ENCODE results near the gene PARN.

GRCh38 chr16:14602443-14602963 lies 27.6 kb downstream of the PARN start:
- TF ChIP-seq TCF7L2 (IDR thresholded peaks at IDR 0.05; ENCODE audit: borderline replicate concordance, low read depth, low read length) (no peak), KLF1 (tag by site-specific recombination; IDR thresholded peaks at IDR 0.05) (no peak), CTCF (tag by site-specific recombination; IDR thresholded peaks at IDR 0.05) (no peak), ZNF830 (tag by site-specific recombination; IDR thresholded peaks at IDR 0.05; ENCODE audit: low read depth) (no peak), YY1 (tag by site-specific recombination; IDR thresholded peaks at IDR 0.05) (no peak), ZNF10 (tag by site-specific recombination; IDR thresholded peaks at IDR 0.05) (no peak), ZNF274 (IDR thresholded peaks at IDR 0.05; ENCODE audit: low read length) (no peak), ZNF274 (tag by site-specific recombination; IDR thresholded peaks at IDR 0.05; ENCODE audit: borderline replicate concordance) (no peak), TRIM28 (IDR thresholded peaks at IDR 0.05; ENCODE audit: borderline replicate concordance, low read length) (no peak), ZNF404 (tag by site-specific recombination; IDR thresholded peaks at IDR 0.05) (no peak), ZNF174 (tag by site-specific recombination; IDR thresholded peaks at IDR 0.05) (no peak), ZBTB26 (tag by site-specific recombination; optimal IDR thresholded peaks at IDR 0.05) (no peak), ZNF214 (tag by site-specific recombination; IDR thresholded peaks at IDR 0.05; ENCODE audit: borderline replicate concordance) (no peak), ZNF398 (tag by site-specific recombination; IDR thresholded peaks at IDR 0.05) (no peak), KLF9 (tag by site-specific recombination; IDR thresholded peaks at IDR 0.05; ENCODE audit: low read depth) (no peak)

Data from HEK293 (cell line).